Neural cell (in vitro differentiated cells): ENCODE measurements around the gene MMS19. TPM values are rescaled to one million over a fixed set of nuclear protein-coding genes. Genes with fewer than 3 reads are reported as not detected.

Experiments
- H2AFZ ChIP-seq: fragments of 200-600, 300-800 bp; sonication (generic), shearing (Covaris generic); 2 replicates; pipeline ENCODE4 v1.6.0; 2014; ENCODE audit warnings: low read depth, mild to moderate bottlenecking, antibody characterized with exemption, low read length, moderate library complexity
- H3F3A ChIP-seq: fragments of 200-600 bp; shearing (Covaris generic); 2 replicates; pipeline ENCODE4 v1.6.1; 2016; ENCODE audit warnings: mild to moderate bottlenecking, moderate library complexity, mixed read lengths, antibody characterized with exemption, low read length; ENCODE audit not compliant: insufficient read depth, poor library complexity, severe bottlenecking
- H3K27ac ChIP-seq: fragments of 200-600, 300-800 bp; sonication (generic), shearing (Covaris generic); 2 replicates; pipeline ENCODE4 v1.5.1; 2014; ENCODE audit warnings: mild to moderate bottlenecking, low read length, moderate library complexity
- H3K27me3 ChIP-seq: fragments of 300-800, 200-600 bp; sonication (generic), shearing (Covaris generic); 2 replicates; pipeline ENCODE4 v1.6.0; 2014; ENCODE audit warnings: mild to moderate bottlenecking, low read depth, low read length, moderate library complexity; ENCODE audit not compliant: insufficient read depth
- H3K36me3 ChIP-seq: fragments of 300-800, 200-600 bp; sonication (generic), shearing (Covaris generic); 2 replicates; pipeline ENCODE4 v1.5.1; 2014; ENCODE audit warnings: mild to moderate bottlenecking, antibody characterized with exemption, low read length, moderate library complexity; ENCODE audit not compliant: insufficient read depth
- H3K4me2 ChIP-seq: fragments of 300-800, 200-600 bp; sonication (generic), shearing (Covaris generic); 2 replicates; pipeline ENCODE4 v1.6.0; 2014; ENCODE audit warnings: mild to moderate bottlenecking, low read length
- H3K4me3 ChIP-seq: fragments of 300-800, 200-600 bp; sonication (generic), shearing (Covaris generic); 2 replicates; pipeline ENCODE4 v1.5.1; 2014; ENCODE audit warnings: mild to moderate bottlenecking, low read length, moderate library complexity
- H3K79me2 ChIP-seq: fragments of 200-600 bp; shearing (Covaris generic); replicated peaks from 2 replicates; pipeline ENCODE4 v1.6.0; 2014; ENCODE audit warnings: mild to moderate bottlenecking, low read length, moderate library complexity; ENCODE audit not compliant: insufficient read depth
- H3K9ac ChIP-seq: fragments of 300-800, 200-600 bp; sonication (generic), shearing (Covaris generic); 2 replicates; pipeline ENCODE4 v1.6.1; 2016; ENCODE audit warnings: mild to moderate bottlenecking, low read length, mixed read lengths
- H3K9me2 ChIP-seq: fragments of 200-600 bp; shearing (Covaris generic); 2 replicates; pipeline ENCODE4 v1.6.1; 2016; ENCODE audit warnings: mild to moderate bottlenecking, low read length, mixed read lengths; ENCODE audit not compliant: insufficient read depth
- H3K9me3 ChIP-seq: fragments of 200-600, 300-800 bp; sonication (generic), shearing (Covaris generic); 2 replicates; pipeline ENCODE4 v1.6.1; 2016; ENCODE audit warnings: mild to moderate bottlenecking, mixed run types, low read length, moderate library complexity, mixed read lengths
- H4K20me1 ChIP-seq: fragments of 200-600 bp; shearing (Covaris generic); 2 replicates; pipeline ENCODE4 v1.6.1; 2016; ENCODE audit warnings: mild to moderate bottlenecking, mixed run types; ENCODE audit not compliant: insufficient read depth
- EP300 ChIP-seq: fragments of 450-650 bp; conservative IDR thresholded peaks from 2 replicates; pipeline ENCODE4 v1.6.1; 2014; ENCODE audit warnings: antibody characterized with exemption, mild to moderate bottlenecking, moderate library complexity; ENCODE audit not compliant: poor library complexity, severe bottlenecking
- EZH2 ChIP-seq: fragments of 200-600, 300-800 bp; shearing (Covaris generic), sonication (generic); IDR thresholded peaks from 2 replicates; pipeline ENCODE4 v1.6.1; 2014; ENCODE audit warnings: antibody characterized with exemption, low read length, borderline replicate concordance, mild to moderate bottlenecking; ENCODE audit not compliant: insufficient read depth, poor library complexity, severe bottlenecking
- MXI1 ChIP-seq: fragments of 450-650 bp; conservative IDR thresholded peaks from 2 replicates; pipeline ENCODE4 v1.6.1; 2014; ENCODE audit warnings: antibody characterized with exemption, mild to moderate bottlenecking; ENCODE audit not compliant: poor library complexity, severe bottlenecking
- POLR2AphosphoS5 ChIP-seq: IDR thresholded peaks from 2 replicates; pipeline ENCODE4 v1.6.1; 2012
- RAD21 ChIP-seq: fragments of 450-650 bp; conservative IDR thresholded peaks from 2 replicates; pipeline ENCODE4 v1.6.1; 2014; ENCODE audit warnings: antibody characterized with exemption, mild to moderate bottlenecking, moderate library complexity
- SMC3 ChIP-seq: fragments of 450-650 bp; conservative IDR thresholded peaks from 2 replicates; pipeline ENCODE4 v1.6.1; 2014; ENCODE audit warnings: antibody characterized with exemption, mild to moderate bottlenecking, moderate library complexity; ENCODE audit not compliant: poor library complexity
- TAF1 ChIP-seq: IDR thresholded peaks from 2 replicates; pipeline ENCODE4 v1.6.1; 2012; ENCODE audit warnings: low read depth
- polyA plus RNA-seq: library from polyadenylated mRNA; depleted of rRNA; stranded (reverse); fragments of >200 nt; gene quantifications from 2 replicates; pipeline ENCODE4 v1.2.3, GENCODE V29; 2014
- TF ChIP-seq, protein P1 (sequence below): IDR thresholded peaks from 2 replicates; pipeline ENCODE4 v1.6.1; 2012; ENCODE audit warnings: borderline replicate concordance
- TF ChIP-seq, protein P2 (sequence below): fragments of 450-650 bp; IDR thresholded peaks from 2 replicates; pipeline ENCODE4 v1.5.1; 2014; ENCODE audit warnings: antibody characterized with exemption, mild to moderate bottlenecking, moderate library complexity; ENCODE audit not compliant: poor library complexity, severe bottlenecking

Gene MMS19
- polyA plus RNA-seq, 1 donor from 2014 or later = 54.1 TPM

DNA sequence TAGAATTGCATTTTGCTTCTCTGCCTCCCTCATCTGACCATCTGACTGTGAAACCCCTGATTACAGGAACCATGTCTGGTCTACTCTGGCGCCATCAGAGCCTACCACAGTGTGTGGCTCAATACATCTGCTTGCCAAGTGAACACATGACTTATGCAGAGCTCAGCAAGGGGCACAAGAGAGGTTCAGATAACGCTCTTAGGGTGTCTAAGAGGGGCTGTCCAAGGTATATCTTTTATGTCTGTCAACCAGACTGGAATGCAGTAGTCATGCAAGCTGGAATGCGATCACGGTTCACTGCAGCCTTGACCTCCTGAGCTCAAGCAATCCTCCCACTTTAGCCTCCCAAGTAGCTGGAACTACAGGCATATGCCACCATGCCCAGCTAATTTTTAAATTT is 86.8 kb downstream of the MMS19 start:
- Histone ChIP-seq H3K27ac (no peak overlapping the region), H3K4me2 (no peak overlapping the region), H3K9me2 (no peaks in the 10 kb centered on the region), H3K9me3 (no peaks in the 10 kb centered on the region), H3K27me3 (no peaks in the 10 kb centered on the region), H2AFZ (no peak overlapping the region), H4K20me1 (no peaks in the 10 kb centered on the region), H3K79me2 (no peaks in the 10 kb centered on the region), H3K4me3 (no peak overlapping the region), H3F3A (no peaks in the 10 kb centered on the region), H3K36me3 (no peaks in the 10 kb centered on the region), H3K9ac (no peak overlapping the region)
- TF ChIP-seq EZH2 (no peak), MXI1 (no peak), POLR2AphosphoS5 (no peak), TAF1 (no peak), RAD21 (no peak), SMC3 (no peak), EP300 (no peak)
- TF ChIP-seq, protein P1, sequence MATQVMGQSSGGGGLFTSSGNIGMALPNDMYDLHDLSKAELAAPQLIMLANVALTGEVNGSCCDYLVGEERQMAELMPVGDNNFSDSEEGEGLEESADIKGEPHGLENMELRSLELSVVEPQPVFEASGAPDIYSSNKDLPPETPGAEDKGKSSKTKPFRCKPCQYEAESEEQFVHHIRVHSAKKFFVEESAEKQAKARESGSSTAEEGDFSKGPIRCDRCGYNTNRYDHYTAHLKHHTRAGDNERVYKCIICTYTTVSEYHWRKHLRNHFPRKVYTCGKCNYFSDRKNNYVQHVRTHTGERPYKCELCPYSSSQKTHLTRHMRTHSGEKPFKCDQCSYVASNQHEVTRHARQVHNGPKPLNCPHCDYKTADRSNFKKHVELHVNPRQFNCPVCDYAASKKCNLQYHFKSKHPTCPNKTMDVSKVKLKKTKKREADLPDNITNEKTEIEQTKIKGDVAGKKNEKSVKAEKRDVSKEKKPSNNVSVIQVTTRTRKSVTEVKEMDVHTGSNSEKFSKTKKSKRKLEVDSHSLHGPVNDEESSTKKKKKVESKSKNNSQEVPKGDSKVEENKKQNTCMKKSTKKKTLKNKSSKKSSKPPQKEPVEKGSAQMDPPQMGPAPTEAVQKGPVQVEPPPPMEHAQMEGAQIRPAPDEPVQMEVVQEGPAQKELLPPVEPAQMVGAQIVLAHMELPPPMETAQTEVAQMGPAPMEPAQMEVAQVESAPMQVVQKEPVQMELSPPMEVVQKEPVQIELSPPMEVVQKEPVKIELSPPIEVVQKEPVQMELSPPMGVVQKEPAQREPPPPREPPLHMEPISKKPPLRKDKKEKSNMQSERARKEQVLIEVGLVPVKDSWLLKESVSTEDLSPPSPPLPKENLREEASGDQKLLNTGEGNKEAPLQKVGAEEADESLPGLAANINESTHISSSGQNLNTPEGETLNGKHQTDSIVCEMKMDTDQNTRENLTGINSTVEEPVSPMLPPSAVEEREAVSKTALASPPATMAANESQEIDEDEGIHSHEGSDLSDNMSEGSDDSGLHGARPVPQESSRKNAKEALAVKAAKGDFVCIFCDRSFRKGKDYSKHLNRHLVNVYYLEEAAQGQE = no peak
- TF ChIP-seq, protein P2, sequence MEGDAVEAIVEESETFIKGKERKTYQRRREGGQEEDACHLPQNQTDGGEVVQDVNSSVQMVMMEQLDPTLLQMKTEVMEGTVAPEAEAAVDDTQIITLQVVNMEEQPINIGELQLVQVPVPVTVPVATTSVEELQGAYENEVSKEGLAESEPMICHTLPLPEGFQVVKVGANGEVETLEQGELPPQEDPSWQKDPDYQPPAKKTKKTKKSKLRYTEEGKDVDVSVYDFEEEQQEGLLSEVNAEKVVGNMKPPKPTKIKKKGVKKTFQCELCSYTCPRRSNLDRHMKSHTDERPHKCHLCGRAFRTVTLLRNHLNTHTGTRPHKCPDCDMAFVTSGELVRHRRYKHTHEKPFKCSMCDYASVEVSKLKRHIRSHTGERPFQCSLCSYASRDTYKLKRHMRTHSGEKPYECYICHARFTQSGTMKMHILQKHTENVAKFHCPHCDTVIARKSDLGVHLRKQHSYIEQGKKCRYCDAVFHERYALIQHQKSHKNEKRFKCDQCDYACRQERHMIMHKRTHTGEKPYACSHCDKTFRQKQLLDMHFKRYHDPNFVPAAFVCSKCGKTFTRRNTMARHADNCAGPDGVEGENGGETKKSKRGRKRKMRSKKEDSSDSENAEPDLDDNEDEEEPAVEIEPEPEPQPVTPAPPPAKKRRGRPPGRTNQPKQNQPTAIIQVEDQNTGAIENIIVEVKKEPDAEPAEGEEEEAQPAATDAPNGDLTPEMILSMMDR = no peak

GRCh38 chr10:97408496-97408992 is 89.7 kb downstream of the MMS19 start:
- Histone ChIP-seq H3K4me2 (no peak overlapping the region), H4K20me1 (no peaks in the 10 kb centered on the region), H3K9ac (no peak overlapping the region), H3K27me3 (no peaks in the 10 kb centered on the region), H3K9me3 (no peaks in the 10 kb centered on the region), H3K27ac (no peak overlapping the region), H3F3A (no peaks in the 10 kb centered on the region), H3K9me2 (no peaks in the 10 kb centered on the region), H2AFZ (no peak overlapping the region), H3K36me3 (no peaks in the 10 kb centered on the region), H3K79me2 (no peaks in the 10 kb centered on the region), H3K4me3 (no peak overlapping the region)
- TF ChIP-seq RAD21 = no peak
- TF ChIP-seq EZH2 = no peak
- no peak for TF ChIP-seq EP300
- no peak for TF ChIP-seq MXI1
- TF ChIP-seq POLR2AphosphoS5 = no peak
- TF ChIP-seq SMC3 = no peak
- TF ChIP-seq, protein P1 = no peak
- no peak for TF ChIP-seq TAF1
- TF ChIP-seq, protein P2 = no peak
